T-helper 9 cell (primary cell): ENCODE results near the gene RRAGC.
A peak's percentile ranks its signal among the peaks of the same experiment; 100 is the strongest.
"Not testable (repeated sequence)": the region's sequence is repeated elsewhere in the genome, so short reads cannot be mapped to it uniquely, and the experiment has no call there.

ENCODE experiments used
- DNase-seq: peaks from one replicate; pipeline ENCODE4 v3.0.0-alpha.2; 2020

The RRAGC gene

GRCh38 chr1:38852780-38853179 lies 6.8 kb downstream of the RRAGC start:
- no peak for DNase-seq

GRCh38 chr1:38848071-38848470 lies 11.5 kb downstream of the RRAGC start:
- DNase-seq: no peak

DNA sequence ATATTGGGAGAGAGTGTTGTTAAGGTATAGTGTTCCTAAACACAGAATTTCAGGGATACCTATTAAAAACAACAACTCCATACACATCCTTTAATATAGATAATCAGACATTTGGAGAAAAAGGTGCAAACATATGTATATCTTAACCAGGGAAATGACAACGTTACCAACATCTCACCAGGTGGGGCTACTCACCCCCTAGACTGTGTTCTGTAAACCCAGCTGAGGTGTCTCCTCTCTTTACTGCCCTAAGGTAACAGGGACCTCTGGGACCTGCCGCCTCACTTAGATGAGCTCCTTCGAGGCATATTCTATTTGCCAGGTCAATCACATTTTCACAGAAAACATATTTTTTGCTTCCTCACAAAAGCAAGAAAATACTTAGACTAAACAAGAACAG lies 13.4 kb downstream of the RRAGC start:
- DNase-seq: no peak

GRCh38 chr1:38845088-38845487 lies 14.5 kb downstream of the RRAGC start:
- not testable (repeated sequence) for DNase-seq

GRCh38 chr1:38840281-38840680 lies 19.3 kb downstream of the RRAGC start:
- DNase-seq: no peak

GRCh38 chr1:38839363-38839762 lies 20.2 kb downstream of the RRAGC start:
- no peak for DNase-seq

DNA sequence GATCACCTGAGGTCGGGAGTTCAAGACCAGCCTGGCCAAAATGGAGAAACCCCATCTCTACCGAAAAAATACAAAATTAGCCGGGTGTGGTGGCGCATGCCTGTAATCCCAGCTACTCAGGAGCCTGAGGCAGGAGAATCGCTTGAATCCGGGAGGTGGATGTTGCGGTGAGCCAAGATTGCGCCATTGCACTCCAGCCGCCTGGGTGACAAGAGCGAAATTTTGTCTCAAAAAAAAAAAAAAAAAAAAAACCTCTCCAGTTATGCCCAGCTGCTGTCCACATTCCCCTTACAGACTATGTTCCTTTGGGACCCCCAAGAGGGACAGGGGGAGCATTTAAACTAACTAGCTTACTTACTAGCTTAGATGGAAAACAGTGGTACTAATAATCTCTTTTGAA lies 23.3 kb downstream of the RRAGC start:
- not testable (repeated sequence) for DNase-seq

GRCh38 chr1:38834937-38835827 lies 24.4 kb downstream of the RRAGC start:
- no peak for DNase-seq

GRCh38 chr1:38834221-38834782 lies 25.3 kb downstream of the RRAGC start:
- no peak for DNase-seq

DNA sequence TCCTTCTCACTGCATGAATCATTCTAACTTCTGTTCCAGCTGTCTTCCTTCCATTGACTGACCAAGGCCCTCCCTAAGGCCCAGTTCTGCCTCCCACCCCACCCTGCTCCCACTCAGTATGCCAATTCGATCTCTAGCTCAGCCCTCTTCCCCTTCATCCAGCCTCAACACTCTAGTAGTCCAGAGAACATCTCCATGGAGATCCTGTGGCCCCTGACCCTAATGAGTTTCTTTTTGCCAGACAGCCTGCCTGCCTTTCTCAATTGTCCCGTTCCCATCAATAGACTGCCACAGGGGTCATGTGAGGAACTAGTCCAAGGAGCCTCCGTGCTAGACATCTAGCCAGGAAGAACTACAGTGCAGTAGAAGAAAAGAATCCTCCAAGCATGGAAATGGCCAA lies 26.4 kb downstream of the RRAGC start:
- DNase-seq: no peak

DNA sequence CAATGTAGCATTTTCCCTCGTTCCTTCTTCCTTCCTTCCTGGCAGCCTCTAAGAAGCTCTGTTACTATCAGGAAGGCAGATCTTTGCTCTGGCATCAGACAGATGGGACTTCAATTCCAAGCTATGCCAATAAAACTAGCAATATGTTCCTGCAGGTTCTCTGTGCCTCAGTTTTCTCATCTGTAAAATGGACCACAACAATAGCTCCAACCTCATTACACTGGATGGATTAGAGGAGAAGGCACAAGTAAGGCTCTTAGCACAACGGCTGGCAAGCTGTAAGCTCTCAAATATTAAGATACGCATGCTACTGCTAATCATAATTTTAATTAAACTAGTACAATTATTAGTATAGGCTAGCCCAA lies 27.2 kb downstream of the RRAGC start:
- no peak for DNase-seq

- DNase-seq: no peak
Measured at GRCh38 chr1:38831731-38832369, 27.7 kb downstream of the RRAGC start.

DNA sequence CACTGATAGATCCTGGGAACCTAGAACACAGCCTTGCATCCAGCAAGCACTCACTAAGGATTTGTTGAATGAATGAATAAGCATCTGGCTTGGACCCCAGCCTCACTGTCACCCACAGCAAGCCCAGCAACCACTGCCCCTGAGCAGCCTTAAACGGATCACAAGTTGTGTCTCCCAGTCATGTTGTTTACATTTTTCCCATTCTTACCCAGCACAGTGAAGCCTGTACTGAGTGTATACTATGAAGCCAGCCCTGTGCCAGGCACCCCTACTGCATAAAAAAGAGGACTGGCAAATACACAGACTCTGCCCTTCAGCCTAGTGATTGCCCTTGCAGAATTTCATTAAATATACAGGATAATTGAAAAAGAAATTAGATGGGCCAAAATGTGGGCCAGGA lies 30.2 kb downstream of the RRAGC start:
- no peak for DNase-seq

- no peak for DNase-seq
Measured at GRCh38 chr1:38827318-38827717, 32.3 kb downstream of the RRAGC start.

GRCh38 chr1:38826886-38827285 lies 32.7 kb downstream of the RRAGC start:
- DNase-seq: no peak

DNA sequence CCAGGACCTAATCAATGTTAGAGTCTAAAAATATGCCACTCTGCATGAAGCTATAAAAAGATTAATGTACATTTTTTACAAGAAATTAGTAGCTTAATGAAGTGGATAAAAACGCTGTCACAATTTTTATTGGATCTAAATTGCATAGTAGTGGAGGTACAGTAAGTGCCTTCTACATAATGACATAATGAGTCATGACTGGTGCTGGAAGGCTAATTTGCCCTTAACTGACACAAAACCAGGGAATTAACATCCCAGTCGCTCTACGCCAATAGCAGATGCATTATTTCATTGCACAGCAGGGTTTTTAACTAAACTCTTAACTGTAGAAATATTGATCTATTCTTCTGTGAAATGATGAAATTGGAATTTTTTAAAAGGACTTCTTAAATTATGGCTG lies 33.3 kb downstream of the RRAGC start:
- no peak for DNase-seq

DNA sequence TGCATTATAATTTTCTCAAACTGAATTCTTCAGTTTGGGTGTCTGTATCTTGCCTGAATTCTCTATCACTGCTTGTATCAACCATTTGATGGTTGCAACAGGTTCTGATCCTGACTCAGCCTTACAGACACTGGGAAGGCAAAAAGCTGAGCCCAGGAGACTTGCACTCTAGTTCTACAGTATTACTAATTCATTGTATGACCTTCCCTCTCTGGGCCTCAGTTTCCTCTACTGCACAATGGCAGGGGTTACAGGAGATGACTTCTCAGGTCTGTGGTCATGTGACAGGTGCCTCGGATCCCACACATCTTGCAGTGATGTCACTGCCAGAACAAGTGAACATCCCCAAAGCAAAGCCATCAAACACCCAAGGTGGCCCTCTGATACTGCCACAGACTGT lies 38.7 kb downstream of the RRAGC start:
- DNase-seq: no peak

DNA sequence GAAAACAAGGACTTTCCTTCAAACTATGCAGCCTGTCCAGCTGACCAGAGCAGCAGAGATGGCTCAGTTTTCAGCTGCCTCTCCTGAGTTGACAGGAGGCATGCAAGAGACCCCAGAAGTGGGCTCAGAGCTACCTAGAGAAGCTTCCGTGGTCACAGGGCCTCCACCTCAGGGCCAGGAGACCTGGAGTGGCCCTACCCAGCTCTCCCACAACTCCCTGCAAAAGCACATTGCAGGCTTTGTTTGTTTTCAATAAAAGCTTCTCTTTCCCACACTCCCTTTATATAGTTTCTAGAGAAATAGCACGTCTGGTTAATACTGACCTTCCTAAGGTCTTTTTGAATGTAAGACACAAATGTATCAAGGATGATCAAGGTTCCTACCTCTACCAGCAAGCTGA lies 40.1 kb downstream of the RRAGC start:
- DNase-seq: no peak

DNA sequence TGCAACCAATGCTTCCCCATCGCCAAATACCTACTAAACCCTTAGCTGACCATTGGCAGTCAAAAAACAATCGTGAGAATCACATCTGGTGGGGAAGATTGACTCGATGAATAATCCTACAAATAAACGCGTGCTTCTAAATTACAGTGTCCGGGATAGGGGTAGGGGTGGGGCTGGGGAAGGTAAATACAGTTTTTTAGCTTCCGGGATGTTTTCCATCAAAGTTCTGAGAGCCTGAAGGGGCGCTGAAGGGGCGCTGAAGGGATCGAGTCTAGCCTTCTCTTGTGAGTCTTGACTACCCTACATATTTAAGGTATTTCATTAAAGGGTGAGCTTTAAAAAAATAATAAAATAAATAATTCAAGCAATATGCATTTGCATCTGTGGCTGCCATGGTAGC lies 40.5 kb downstream of the RRAGC start:
- no peak for DNase-seq

DNA sequence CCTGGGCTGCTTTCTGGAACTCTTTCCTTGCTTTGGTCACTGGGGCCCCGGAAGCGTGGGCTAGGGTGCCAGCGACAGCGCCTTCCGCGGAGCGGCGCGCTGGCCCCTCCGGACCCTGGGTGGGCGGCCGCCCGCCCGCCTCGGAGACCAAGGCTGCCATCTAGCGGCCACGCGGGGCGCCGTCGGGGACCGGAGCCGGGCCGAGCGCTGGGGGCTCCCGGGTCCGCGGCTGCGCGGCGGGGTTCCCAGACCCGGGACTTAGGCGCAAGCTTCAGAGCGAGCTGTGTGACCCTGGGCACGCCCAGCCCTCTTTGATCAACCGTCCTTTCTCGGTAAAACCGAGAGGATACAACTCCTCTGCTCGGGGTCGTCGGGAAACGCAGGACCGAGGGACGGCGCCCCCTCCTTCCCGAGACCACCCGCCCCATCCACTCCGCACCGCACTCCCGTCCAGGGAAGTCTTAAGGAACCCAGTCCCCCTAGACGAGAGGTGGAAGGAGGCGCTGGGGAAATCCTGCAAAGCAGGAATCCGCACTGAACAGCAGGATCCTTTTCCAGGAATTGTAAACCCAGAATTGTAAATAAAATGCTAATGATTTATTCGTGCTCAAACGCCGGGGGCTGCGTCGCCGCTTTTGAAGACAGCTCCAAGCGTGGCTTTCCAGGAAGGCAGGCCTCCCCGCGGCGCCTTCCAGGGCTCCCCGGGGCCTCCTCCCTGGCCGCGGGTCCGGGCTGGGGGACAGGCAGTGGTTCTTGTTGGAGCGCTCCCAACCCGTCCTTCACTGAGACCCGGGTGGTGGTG lies 41.2 kb downstream of the RRAGC start:
- DNase-seq: peak; percentile 37

DNA sequence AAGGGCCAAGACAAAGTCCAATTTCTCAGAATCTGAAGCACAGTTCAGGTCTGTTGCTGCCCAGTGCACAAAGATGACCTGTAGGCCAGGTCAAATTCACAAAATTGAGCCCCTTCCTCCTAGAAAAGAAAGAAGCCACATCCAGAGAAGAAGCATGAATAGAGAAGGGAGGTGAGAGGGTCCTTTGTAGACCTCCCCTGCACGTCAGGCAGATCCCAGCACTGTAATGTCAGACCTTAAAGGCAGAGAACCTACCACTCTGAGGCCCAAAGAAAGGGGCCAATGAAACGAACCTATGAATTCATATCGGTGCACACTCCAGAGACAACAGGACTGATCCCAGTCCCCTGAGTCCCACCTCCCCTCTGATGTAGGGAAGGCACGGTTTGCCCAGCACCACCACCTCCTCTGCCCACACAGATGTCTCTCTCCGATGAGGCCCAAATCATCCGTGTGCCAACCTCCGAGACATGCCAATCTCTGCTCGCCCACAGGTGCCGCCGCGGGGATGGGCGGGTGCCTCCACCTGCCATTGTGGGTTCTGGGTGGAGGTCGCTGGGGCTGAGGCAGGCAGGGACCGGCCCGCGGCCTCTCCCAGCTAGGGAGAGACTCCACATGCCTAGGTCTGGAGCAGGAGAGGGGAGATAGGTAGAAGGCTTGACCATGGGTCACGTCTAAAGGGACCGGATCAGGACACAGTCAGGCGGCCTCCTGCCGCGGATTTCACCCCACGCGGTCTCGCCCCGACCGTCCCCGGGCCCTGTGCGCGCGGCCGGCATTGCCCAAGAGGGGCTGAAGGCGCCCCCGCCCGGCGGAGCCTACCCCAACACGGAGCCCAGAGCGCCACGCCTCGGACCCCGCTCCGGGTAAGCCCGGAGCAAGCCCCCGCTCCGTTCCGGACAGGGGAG lies 42.1 kb downstream of the RRAGC start:
- no peak for DNase-seq
